Fibroblast of skin of right biceps (primary cell): Measurements from ENCODE around the gene SIAE.
A peak's percentile ranks its signal among the peaks of the same experiment; 100 is the strongest.

Experiments
- DNase-seq: peaks from one replicate; pipeline ENCODE4 v3.0.0-alpha.2; 2013

Gene SIAE

GRCh38 chr11:124673333-124674167, at the start of gene SIAE, which contains the start of gene SPA17:
Gene SIAE (minus strand): TSS chr11:124673739. CDS start chr11:124673708, 31 bp downstream.
Gene SPA17 (plus strand): TSS chr11:124673904. CDS start chr11:124675265, 1,361 bp downstream.
- DNase-seq: peak; percentile 97

DNA sequence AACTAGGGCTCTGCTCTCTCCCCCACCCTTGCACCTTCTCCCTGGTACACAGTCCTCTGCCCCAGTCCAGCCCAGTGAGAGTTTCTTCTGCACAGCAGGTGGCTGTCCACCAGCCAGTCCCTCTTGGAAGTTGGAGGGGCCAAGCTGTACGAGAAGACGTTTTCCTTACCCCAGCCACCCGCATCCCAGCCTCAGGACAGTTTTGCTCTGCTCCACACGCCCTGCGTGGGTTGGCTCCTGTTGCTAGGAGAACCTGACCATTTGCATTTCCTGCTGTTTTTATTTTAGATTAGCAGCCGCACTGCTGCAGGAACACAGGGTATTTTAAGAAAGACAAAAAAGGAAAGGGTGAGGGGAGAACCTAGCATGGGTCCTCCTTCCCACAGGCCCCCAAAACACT, 48.6 kb upstream of the SIAE start:
- no peak for DNase-seq

DNA sequence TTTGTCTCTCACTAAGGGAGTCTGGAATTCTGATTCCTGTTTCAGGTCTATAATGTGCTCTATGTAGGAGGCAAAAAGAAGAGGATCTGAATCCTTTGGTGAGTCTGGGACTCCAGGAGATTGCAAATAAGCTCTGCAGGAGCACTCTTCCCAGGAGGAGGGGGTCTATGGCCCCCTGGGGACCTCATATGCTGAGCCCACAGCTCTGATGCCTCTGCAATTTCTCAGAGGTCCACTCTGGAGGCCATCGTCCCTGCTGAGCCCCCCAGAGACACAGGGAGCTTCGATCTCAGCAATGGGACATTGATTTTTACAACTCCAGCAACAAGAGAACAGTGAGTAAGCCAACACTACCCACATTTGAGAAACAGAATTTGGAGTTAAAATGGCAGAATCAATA, 46.0 kb upstream of the SIAE start:
- DNase-seq: no peak

DNA sequence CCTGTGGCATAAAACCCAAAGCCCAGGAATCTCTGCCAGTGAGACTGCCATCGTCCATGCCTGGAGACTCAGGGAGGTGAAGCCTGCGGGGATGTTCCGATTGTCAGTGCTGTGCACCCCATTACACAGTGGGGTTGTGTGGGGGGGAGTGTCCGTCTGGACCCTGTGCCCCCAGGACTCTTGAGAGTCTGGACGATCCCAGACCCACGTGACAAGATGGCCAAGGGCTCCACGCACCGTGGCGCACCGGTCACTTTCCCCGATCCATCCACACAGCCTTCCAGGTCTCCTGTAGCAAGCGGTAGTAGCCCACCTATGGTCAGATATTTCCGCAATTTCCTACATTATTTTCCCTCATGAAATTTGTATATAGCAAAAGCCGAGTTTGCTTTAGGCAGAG, 45.3 kb upstream of the SIAE start:
- DNase-seq: no peak

DNA sequence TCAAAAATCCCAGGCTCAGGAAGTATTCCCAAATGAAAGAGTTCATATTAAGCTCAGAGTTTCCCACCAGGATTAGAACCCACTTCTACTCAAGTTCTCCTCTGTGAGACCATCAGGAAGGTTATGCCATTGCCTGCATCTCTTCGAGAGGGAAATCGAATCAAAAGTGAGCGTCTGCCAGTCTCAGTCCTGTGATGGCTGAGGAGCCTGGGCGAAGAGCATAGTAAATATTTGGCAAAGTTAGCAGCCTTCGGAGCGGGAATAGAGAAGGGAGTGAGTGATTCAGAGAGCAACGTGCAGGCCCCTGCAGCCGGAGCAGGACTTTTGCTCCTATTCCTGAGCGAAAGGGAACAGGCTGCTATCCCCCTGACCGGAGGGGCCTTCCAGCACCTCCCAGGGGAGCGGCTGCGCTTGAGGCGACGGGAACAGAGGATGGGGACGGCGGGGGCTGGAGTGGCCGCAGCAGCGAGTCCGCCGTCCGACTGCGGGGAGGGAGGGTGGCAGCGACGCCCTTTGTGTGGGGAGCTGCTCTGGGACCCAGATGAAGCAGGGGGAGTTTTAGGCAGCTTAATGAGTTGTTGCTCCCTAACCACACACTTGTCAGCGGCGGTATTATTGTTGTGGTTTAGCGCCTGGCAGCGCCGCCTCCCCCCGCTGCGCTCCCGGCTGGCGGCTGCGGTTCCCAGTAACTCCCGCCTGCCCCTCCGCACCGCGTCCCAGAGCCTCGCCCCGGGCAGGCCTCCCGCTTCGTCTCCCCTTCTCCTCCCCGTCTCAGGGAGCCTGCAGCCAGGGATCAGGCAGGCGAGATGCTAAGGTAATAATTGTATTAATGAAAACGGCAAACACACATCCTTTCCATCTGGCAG, 44.5 kb upstream of the SIAE start:
- DNase-seq: no peak

- no peak for DNase-seq
These were observed 43.9 kb upstream of the SIAE start for GRCh38 chr11:124717421-124717785.

DNA sequence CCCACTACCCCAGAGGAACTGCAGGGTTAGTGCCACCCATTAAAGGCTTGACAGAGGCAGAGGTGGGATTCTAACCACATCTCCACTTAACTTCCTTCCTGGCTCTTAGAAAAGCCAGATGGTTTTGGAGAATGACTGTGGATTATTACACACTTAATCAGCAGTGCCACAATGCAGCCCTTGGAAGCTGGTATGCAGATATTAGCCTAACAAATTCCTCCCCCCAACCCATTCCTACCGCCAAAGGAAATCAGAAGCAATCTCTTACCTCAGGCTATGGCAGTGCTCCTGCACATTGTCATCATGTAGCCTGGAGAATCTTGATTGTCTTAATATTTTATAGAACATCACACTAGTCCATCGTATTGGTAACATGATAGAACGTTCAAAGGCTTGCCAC, 43.1 kb upstream of the SIAE start:
- peak; percentile 34 for DNase-seq

DNA sequence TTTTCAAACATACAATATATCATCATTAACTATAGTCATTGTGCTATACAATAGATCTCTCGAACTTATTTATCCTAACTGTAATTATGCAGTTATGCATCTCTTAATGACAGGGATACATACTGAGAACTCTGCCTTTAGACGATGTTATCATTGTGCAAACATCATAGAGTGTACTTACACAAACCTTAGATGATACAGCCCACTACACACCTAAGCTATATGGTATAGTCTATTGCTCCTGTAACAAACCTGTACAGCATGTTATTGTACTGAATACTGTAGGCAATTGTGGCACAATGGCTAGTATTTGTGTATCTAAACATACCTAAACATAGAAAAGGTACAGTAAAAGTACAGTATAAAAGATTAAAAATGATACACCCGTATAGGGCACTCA, 38.9 kb upstream of the SIAE start:
- no peak for DNase-seq

DNA sequence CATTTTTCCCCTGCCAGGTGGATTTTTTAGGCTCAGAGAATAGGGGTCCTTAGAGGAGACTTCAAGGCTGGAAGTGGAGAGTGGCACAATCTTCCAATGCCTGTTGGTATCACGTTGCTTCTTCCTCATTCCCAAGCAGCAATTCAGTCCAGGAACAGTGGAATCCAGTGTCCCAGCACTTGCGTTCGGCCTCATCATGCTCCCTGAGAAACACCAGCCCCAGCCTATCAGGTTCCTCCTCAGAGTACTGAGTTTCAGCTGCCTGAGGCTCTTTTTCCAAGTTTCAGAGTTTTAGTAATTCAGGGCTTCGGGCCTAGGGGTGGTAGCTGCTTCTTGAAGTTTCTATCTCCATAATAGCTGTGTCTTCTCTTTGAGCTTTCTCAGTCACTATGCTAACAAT, 34.3 kb upstream of the SIAE start:
- DNase-seq: no peak

DNA sequence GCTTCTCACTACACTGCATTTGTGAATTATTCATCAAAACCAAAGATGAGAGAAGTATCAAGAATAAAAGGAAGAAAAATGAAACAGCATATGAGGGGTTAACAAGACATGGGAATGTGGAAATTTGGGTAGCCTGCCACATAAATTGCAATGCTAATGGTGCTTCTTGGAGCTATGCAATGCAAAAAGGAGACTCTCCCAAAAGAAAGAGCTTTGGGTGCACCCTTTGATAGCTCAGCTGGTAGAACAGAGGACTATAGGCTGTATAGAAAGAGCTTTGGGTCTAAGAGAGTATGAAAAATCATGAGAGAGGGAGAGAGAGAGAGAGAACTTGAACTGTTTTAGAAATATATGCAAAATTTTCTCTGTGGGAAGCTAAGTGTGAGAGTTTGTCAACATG, 26.5 kb upstream of the SIAE start:
- DNase-seq: no peak

DNA sequence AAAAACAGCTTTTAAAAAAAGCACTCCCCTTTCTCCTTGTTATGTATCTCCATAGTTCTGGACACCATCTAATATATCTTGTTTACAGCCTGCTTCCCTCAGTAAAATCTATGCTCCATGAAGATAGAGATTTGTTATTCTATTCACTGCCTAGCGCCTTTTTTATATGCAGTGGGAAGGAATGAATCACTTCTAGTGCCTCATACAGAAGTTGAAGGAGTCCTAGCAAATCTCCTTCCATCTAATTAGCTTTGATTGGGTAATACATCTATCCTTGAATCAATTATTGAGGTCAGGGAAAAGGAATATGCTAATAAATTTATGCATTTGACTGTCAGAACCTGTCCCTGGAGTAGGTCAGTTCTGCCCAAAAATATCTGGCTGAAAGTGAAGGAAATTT, 26.0 kb upstream of the SIAE start:
- DNase-seq: no peak

DNA sequence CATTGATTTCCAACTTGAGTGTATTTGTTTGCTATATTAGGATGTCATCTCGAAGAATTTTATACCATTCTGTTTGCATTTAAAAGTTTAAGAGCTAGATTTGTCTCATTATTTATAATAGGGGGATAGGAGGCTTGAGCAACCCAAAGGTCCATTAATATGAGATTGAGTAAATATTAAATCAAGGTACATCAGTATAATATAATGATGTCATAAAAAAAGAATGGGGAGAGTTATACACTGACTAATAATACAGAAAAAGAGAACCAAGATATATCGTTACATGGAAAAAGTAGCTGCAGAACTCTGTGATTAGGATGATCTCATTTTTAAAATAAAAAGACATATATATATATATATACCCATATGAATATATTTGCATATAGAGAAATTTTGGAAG, 19.6 kb upstream of the SIAE start:
- no peak for DNase-seq

- no peak for DNase-seq
These were observed 8.9 kb upstream of the SIAE start for GRCh38 chr11:124682443-124682842.

- DNase-seq: no peak
These were observed 7.9 kb upstream of the SIAE start for GRCh38 chr11:124681421-124681820.

GRCh38 chr11:124678416-124678815, 4.9 kb upstream of the SIAE start:
- DNase-seq: no peak

DNA sequence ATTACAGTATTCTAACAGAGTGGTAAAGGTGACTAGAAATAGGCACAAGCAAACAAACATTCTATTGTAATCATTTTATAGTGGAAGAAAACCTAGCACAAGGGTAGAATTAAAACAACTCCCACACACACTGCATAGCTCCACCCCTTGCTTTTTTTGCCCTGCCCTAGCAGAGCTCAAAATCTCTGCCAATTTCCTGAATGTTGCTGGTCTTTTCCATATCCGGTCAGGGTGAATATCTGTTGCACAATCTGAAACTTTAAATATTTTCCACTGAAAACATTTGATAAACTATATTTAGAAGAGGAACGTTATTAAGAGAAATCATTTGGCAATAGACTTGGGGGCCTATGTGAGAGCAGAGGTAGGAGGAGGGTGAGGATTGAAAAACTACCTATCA, 2.8 kb upstream of the SIAE start:
- DNase-seq: peak; percentile 9

- no peak for DNase-seq
These were observed 1.0 kb upstream of the SIAE start for GRCh38 chr11:124674571-124674970.

DNA sequence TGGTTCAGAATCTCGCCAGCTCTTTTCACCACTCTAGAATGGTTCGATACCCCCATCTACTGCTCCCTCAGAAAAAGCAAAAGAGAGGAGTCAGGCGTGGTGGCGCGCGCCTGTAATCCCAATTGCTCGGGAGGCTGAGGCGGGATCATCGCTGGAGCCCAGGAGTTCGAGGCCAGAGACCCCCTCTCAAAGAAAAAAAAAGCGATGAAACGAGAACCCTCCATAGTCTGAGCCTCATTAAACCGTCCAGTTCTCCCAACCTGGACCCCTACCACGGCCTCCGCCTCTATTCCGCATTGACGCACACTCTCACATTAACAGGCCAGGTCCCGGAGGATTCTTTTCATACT, 604 bp upstream of the SIAE start:
- DNase-seq: no peak

DNA sequence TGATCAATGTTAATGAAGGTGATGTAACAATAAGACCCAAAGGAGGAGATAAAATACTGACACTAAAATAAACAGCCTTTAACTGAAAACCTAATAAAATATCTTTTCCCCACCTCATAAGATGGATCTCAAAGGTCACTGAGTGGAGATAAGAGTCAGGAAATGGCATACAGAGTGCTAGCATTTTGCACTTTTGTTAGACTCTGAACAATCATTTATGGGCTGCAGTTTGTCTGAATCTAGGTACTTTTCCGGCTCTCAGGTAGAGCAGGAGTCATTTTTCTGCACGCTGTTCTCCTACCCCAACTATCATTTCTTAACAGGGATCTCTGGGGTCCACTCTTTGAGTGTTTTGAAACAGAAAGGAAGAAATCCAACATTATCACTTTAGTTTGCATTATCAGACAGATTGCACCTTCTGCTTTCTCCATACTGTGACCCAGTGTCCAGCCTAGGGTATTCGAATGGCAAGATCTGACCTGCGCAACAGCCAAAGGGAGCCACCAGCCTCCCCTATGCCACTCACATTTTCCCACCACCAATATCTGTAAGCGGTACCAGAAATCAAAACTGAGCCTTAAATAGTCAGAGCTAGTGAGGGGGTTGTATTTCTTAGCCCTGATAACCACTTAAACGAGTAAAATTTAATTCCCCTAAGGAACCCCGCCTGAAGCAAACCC, 863 bp downstream of the SIAE start:
- DNase-seq: no peak

GRCh38 chr11:124670732-124671131, 2.8 kb downstream of the SIAE start:
- DNase-seq: peak; percentile 11

- DNase-seq: peak; percentile 32
These were observed 4.3 kb downstream of the SIAE start for GRCh38 chr11:124669193-124669592.

- no peak for DNase-seq
These were observed 5.9 kb downstream of the SIAE start for GRCh38 chr11:124667601-124668000.

DNA sequence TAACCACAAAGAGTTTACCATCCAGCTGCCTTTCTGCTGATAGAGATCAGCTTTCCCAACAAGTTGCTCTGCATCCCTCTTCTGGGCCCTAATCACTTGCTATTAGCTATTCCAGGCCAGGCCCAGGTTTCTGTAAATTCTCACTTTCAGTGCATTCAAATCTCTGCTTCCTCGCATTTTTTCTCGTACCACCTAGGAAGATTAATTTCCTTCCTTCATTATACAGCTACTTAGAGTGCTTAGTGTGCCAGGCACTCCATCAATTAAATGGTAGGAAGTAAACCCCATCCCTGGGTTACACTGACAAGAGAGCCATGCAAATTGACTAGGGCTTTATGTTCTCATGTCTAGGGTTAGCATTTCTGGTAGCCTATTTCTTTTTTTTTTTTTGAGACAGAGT, 9.7 kb downstream of the SIAE start:
- DNase-seq: no peak

DNA sequence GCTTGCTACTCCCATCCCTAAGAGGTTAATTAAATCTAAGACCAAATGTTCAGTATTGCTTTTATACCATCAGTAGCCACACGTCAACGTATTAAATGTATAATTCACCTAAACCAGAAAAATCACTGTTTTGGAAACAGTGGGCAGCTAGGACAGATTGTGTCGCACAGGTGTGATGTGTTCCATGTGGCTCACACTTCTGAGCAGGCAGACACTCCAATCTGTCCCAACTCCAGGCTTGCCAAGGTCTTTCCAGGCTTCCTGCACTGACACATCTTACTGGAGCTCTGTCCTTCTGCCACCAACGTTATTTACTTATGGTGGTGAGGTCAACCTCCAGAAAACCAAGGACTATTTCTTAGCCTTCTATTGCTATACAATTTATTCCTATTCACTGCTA, 11.4 kb downstream of the SIAE start:
- DNase-seq: no peak
